Tibial nerve (tissue), 4 donors: ENCODE measurements around the gene SLC16A7.

Experiments
- CTCF ChIP-seq, 5 experiments: fragments of 200-600 bp in 3 of 5; fragments of 450-650 bp in 2 of 5; sonication (generic) in 3 of 5; IDR thresholded peaks; one replicate each; pipeline ENCODE4 v1.5.1; 2016 to 2019; ENCODE audit warnings: antibody characterized with exemption in 5 of 5, mild to moderate bottlenecking in 3 of 5, moderate library complexity in 2 of 5
- EP300 ChIP-seq, 2 donors: sonication (generic); formaldehyde crosslinking; IDR thresholded peaks; one replicate each; pipeline ENCODE4 v1.6.1; 2017; ENCODE audit warnings: antibody characterized with exemption in 2 of 2, mild to moderate bottlenecking in 1 of 2
- POLR2A ChIP-seq, 2 donors: fragments of 450-650 bp; IDR thresholded peaks; one replicate each; pipeline ENCODE4 v1.6.1; 2017; ENCODE audit warnings: antibody characterized with exemption in 2 of 2, mild to moderate bottlenecking in 2 of 2, moderate library complexity in 2 of 2

GRCh38 chr12:59700153-59700450 lies 104.3 kb downstream of the SLC16A7 start:
- TF ChIP-seq EP300 (IDR thresholded peaks at IDR 0.05) = no peak
- no peak for TF ChIP-seq CTCF (IDR thresholded peaks at IDR 0.05)
- no peak for TF ChIP-seq POLR2A (IDR thresholded peaks at IDR 0.05)
